ENCODE results near the gene WDR74.
"Not testable (repeated sequence)": the region's sequence is repeated elsewhere in the genome, so short reads cannot be mapped to it uniquely, and the experiment has no call there.

The WDR74 gene

DNA sequence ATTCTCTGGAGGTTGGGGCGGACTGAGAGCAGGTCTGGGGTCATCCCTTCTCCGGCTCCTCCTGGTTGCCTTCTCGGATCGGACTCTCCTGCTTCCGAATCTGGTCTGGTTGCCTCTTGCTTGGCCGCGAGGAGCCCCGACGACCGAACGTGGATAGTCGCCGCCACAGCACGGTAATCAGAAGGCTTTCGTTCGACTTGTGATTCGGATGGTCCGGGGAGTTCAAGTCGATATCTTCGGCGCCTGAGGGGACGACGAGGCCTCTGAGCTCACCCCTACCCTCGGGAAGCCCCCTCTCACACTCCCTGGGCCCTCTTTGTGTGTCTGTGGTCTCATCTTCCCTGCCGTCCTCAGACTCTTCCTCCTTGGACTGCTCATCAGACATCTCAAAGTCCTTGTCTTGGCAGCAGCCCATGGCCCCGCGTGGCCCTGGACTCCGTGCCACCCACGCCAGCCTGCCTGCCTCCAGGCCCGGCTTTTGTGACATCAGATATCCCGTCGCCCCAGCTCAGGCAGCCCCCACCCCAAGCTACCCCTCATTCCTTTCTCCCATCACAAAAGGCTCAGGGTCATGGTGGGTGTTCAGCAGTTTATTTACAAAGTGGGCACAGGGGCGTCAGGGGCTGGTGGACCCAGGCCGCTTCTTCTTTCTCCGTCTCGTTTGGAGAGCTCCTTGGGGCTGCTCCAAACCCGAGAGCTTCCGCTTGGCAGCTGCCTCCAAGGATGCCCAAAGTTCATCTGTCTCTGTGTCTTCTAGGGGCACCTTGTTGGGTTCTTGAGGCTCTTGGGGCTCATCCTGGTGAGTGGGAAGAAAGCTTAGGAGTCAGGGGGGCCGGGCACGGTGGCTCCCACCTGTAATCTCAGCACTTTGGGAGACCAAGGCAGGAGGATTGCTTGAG is 6.8 kb downstream of the WDR74 start, which contains the start of gene TEX54:
Gene TEX54, minus strand, starts transcription at position 506 of the 899 bp plus-strand sequence.
- Histone ChIP-seq H3K27ac (ENCODE audit: low read depth, low read length) (peak within 1 kb of the TSS; percentile 94), H3K4me3 (ENCODE audit: low read depth, low read length) (peak within 1 kb of the TSS; percentile 87), H3K27me3 (ENCODE audit: control insufficient read depth, insufficient read depth, low read length) (no peaks in the 10 kb centered on the region), H3K4me1 (ENCODE audit: control insufficient read depth, insufficient read depth, low read length) (peaks cover 3% of the 10 kb centered on the region; the same call in 1 of the 2 replicates), H3K36me3 (ENCODE audit: control insufficient read depth, insufficient read depth, low read length) (peaks cover 59% of the 10 kb centered on the region), H3K9ac (ENCODE audit: low read depth, low read length) (peak within 1 kb of the TSS; percentile 92), H3K9me3 (ENCODE audit: control insufficient read depth, insufficient read depth, low read length) (no peaks in the 10 kb centered on the region)

DNA sequence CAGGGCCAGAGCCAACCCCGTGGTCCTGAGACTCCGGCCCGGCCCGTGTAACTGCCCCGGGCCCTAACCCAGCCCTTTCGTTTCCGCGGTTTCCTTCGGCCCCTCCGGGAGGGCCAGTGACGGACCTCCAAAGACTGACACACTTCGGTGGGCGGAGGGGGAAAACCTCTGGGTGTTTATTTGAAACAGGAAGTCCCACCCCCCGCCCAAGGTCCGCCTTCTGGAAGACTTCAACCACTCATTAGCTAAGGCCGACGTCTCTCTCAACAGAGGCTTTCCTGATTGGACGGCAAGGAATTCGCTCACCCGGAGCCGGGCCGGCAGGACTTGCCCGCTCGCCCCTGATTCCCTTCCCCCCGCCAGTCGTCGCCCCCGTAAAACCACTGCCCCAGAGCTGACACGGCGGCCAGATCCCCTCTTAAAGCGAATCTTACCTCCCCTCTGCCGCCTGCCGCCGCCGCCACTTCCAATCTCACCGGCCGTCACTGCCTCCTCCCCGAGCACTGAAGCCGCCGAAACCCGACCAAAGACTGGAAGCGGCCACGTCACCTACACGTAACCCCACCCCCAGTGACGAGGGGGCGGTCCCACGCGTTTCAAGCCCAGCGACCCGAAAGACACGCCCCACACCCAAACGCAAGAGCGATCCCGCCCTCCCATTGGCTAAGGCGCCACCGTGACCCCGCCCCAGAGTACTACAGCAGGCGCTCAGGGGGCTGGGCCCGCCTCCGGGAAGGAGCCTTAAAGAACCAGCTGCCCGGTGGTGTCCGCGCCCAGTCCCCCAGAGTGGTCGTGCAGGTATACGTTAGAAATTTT is 7.7 kb downstream of the WDR74 start, which contains the start of gene STX5:
Gene STX5, minus strand, starts transcription at position 532 of the 816 bp plus-strand sequence. CDS start 808 bp downstream, outside the sequence.
- H3K4me1 ChIP-seq (ENCODE audit: control insufficient read depth, insufficient read depth, low read length), result peaks cover 3% of the 10 kb centered on the region; the same call in 1 of the 2 replicates
- H3K36me3 ChIP-seq (ENCODE audit: control insufficient read depth, insufficient read depth, low read length), result peaks cover 62% of the 10 kb centered on the region
- peak within 1 kb of the TSS; percentile 92 for H3K9ac ChIP-seq (ENCODE audit: low read depth, low read length)

GRCh38 chr11:62830904-62831519 is 8.4 kb downstream of the WDR74 start:
- Histone ChIP-seq H3K9me3 (ENCODE audit: control insufficient read depth, insufficient read depth, low read length) (no peaks in the 10 kb centered on the region), H3K9ac (ENCODE audit: low read depth, low read length) (peak overlapping the region; percentile 56; the same call in 1 of the 2 replicates), H3K4me1 (ENCODE audit: control insufficient read depth, insufficient read depth, low read length) (peaks cover 3% of the 10 kb centered on the region; the same call in 1 of the 2 replicates), H3K27ac (ENCODE audit: low read depth, low read length) (peak overlapping the region; percentile 94), H3K27me3 (ENCODE audit: control insufficient read depth, insufficient read depth, low read length) (no peaks in the 10 kb centered on the region), H3K36me3 (ENCODE audit: control insufficient read depth, insufficient read depth, low read length) (peaks cover 57% of the 10 kb centered on the region), H3K4me3 (ENCODE audit: low read depth, low read length) (peak overlapping the region; percentile 87)

More for the DNA sequence above, 7.7 kb downstream of the WDR74 start, which contains the start of gene STX5:
- H3K27ac ChIP-seq (ENCODE audit: low read depth, low read length), result peak within 1 kb of the TSS; percentile 94
- H3K4me3 ChIP-seq (ENCODE audit: low read depth, low read length), result peak within 1 kb of the TSS; percentile 87
- no peaks in the 10 kb centered on the region for H3K9me3 ChIP-seq (ENCODE audit: control insufficient read depth, insufficient read depth, low read length)
- H3K27me3 ChIP-seq (ENCODE audit: control insufficient read depth, insufficient read depth, low read length), result no peaks in the 10 kb centered on the region

DNA sequence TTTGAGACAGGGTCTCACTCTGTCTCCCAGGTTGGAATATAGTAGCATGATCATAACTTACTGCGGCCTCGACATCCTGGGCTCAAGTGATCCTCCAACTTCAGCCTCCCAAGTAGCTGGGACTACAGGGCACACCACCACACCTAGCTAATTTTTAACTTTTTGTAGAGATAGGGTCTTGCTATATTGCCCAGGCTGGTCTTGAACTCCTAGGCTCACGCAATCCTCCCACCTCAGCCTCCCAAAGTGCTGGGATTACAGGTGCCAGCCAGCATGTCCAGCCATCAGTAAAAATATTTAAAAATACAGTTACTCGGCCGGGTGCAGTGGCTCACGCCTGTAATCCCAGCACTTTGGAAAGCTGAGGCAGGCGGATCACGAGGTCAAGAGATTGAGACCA is 11.3 kb downstream of the WDR74 start:
- not testable (repeated sequence) for H3K4me1 ChIP-seq (ENCODE audit: control insufficient read depth, insufficient read depth, low read length); H3K27me3 ChIP-seq (ENCODE audit: control insufficient read depth, insufficient read depth, low read length); H3K4me3 ChIP-seq (ENCODE audit: low read depth, low read length); H3K9ac ChIP-seq (ENCODE audit: low read depth, low read length); H3K27ac ChIP-seq (ENCODE audit: low read depth, low read length); H3K9me3 ChIP-seq (ENCODE audit: control insufficient read depth, insufficient read depth, low read length)
- H3K36me3 ChIP-seq (ENCODE audit: control insufficient read depth, insufficient read depth, low read length), result peaks cover 57% of the 10 kb centered on the region

DNA sequence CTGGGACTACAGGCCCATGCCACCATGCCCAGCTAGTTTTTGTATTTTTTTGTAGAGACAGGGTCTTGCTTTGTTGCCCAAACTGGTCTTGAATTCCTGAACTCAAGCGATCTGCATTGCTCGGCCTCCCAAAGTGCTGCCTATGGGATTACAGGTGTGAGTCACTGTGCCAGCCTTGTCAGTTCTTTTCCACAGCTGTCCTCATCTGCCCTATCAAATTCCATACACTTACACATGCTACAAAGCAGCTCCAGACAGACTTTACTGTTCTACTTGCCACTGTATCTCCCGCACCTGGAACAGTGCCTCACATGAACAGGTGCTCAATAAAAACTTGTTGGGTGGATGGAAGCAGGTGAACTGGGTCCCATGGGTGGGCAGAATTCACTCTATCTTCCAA is 15.7 kb downstream of the WDR74 start:
- H3K4me3 ChIP-seq (ENCODE audit: low read depth, low read length), result no peak overlapping the region
- no peak overlapping the region for H3K9ac ChIP-seq (ENCODE audit: low read depth, low read length)
- peaks cover 75% of the 10 kb centered on the region for H3K36me3 ChIP-seq (ENCODE audit: control insufficient read depth, insufficient read depth, low read length)
- H3K27ac ChIP-seq (ENCODE audit: low read depth, low read length), result no peak overlapping the region
- no peaks in the 10 kb centered on the region for H3K4me1 ChIP-seq (ENCODE audit: control insufficient read depth, insufficient read depth, low read length)
- no peaks in the 10 kb centered on the region for H3K27me3 ChIP-seq (ENCODE audit: control insufficient read depth, insufficient read depth, low read length)
- H3K9me3 ChIP-seq (ENCODE audit: control insufficient read depth, insufficient read depth, low read length), result no peaks in the 10 kb centered on the region

- Histone ChIP-seq H3K4me3 (ENCODE audit: low read depth, low read length) (no peak overlapping the region), H3K9me3 (ENCODE audit: control insufficient read depth, insufficient read depth, low read length) (no peaks in the 10 kb centered on the region), H3K36me3 (ENCODE audit: control insufficient read depth, insufficient read depth, low read length) (peaks cover 35% of the 10 kb centered on the region), H3K9ac (ENCODE audit: low read depth, low read length) (no peak overlapping the region), H3K27me3 (ENCODE audit: control insufficient read depth, insufficient read depth, low read length) (no peaks in the 10 kb centered on the region), H3K27ac (ENCODE audit: low read depth, low read length) (no peak overlapping the region), H3K4me1 (ENCODE audit: control insufficient read depth, insufficient read depth, low read length) (no peaks in the 10 kb centered on the region)
Observed at GRCh38 chr11:62817129-62817528, 22.3 kb downstream of the WDR74 start.

- H3K27ac ChIP-seq (ENCODE audit: low read depth, low read length), result no peak overlapping the region
- H3K9me3 ChIP-seq (ENCODE audit: control insufficient read depth, insufficient read depth, low read length), result no peaks in the 10 kb centered on the region
- no peak overlapping the region for H3K4me3 ChIP-seq (ENCODE audit: low read depth, low read length)
- H3K27me3 ChIP-seq (ENCODE audit: control insufficient read depth, insufficient read depth, low read length), result no peaks in the 10 kb centered on the region
- peaks cover 29% of the 10 kb centered on the region for H3K36me3 ChIP-seq (ENCODE audit: control insufficient read depth, insufficient read depth, low read length)
- no peaks in the 10 kb centered on the region for H3K4me1 ChIP-seq (ENCODE audit: control insufficient read depth, insufficient read depth, low read length)
- no peak overlapping the region for H3K9ac ChIP-seq (ENCODE audit: low read depth, low read length)
Observed at GRCh38 chr11:62816557-62816956, 22.8 kb downstream of the WDR74 start.

- no peaks in the 10 kb centered on the region for H3K4me1 ChIP-seq (ENCODE audit: control insufficient read depth, insufficient read depth, low read length)
- H3K27ac ChIP-seq (ENCODE audit: low read depth, low read length), result no peak overlapping the region
Observed at GRCh38 chr11:62811659-62812058, 27.7 kb downstream of the WDR74 start.

DNA sequence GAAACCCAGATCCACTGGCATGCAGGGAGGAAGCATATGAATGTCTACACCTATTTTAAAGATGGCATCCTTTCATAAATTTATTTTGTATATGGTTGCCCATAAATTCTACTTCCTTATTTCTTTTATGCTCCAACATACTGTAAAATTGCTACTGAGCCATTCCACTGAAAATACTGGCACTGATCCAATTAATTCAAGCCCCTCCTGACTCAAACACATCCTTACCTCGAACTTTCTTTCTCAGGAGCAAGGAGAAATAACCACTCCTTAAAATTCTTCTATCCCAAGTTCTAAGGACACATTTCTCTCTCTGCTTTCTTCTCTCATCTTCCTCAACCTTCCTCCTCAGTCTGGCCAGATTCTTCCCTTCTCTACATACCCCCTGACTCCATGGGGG is 28.6 kb downstream of the WDR74 start:
- H3K9me3 ChIP-seq (ENCODE audit: control insufficient read depth, insufficient read depth, low read length), result no peaks in the 10 kb centered on the region
- no peaks in the 10 kb centered on the region for H3K4me1 ChIP-seq (ENCODE audit: control insufficient read depth, insufficient read depth, low read length)
- no peak overlapping the region for H3K4me3 ChIP-seq (ENCODE audit: low read depth, low read length)
- no peak overlapping the region for H3K9ac ChIP-seq (ENCODE audit: low read depth, low read length)
- peaks cover 1% of the 10 kb centered on the region for H3K36me3 ChIP-seq (ENCODE audit: control insufficient read depth, insufficient read depth, low read length)
- H3K27me3 ChIP-seq (ENCODE audit: control insufficient read depth, insufficient read depth, low read length), result no peaks in the 10 kb centered on the region
- no peak overlapping the region for H3K27ac ChIP-seq (ENCODE audit: low read depth, low read length)

More at GRCh38 chr11:62811659-62812058, 27.7 kb downstream of the WDR74 start:
- Histone ChIP-seq H3K36me3 (ENCODE audit: control insufficient read depth, insufficient read depth, low read length) (peaks cover 6% of the 10 kb centered on the region), H3K27me3 (ENCODE audit: control insufficient read depth, insufficient read depth, low read length) (no peaks in the 10 kb centered on the region), H3K9me3 (ENCODE audit: control insufficient read depth, insufficient read depth, low read length) (no peaks in the 10 kb centered on the region), H3K4me3 (ENCODE audit: low read depth, low read length) (no peak overlapping the region), H3K9ac (ENCODE audit: low read depth, low read length) (no peak overlapping the region)

DNA sequence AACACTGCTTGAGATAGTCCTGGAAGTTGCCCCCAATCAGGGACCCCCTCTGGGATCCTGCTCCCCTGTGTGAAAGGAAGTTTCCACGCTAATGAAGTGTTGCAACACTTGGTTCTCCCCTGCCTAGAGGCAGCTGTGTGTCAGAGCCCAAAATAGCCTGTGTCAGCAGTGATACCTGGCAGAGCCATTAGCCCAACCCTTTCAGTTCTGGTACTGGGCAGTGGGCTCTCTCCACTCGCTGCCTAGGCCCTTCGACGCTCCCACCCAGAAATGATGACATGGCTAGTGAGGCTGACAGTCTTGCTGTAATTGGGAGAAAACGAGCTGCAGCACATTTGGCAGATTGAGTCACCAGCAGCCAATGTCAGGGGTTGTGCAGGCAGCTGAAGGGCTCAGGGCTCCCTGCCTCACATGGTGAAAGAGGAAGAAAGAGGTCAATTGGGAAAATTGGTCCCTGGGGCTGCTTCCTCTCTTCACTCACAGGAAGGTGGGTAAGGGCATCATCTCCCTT is 32.7 kb downstream of the WDR74 start:
- H3K9ac ChIP-seq (ENCODE audit: low read depth, low read length), result no peak overlapping the region
- 0 out of 2 replicates have a peak, but pooled peaks cover 6% of the 10 kb centered on the region for H3K4me1 ChIP-seq (ENCODE audit: control insufficient read depth, insufficient read depth, low read length)
- no peak overlapping the region for H3K4me3 ChIP-seq (ENCODE audit: low read depth, low read length)
- H3K27me3 ChIP-seq (ENCODE audit: control insufficient read depth, insufficient read depth, low read length), result no peaks in the 10 kb centered on the region
- H3K27ac ChIP-seq (ENCODE audit: low read depth, low read length), result peak overlapping the region; percentile 85
- H3K9me3 ChIP-seq (ENCODE audit: control insufficient read depth, insufficient read depth, low read length), result no peaks in the 10 kb centered on the region
- H3K36me3 ChIP-seq (ENCODE audit: control insufficient read depth, insufficient read depth, low read length), result peaks cover 18% of the 10 kb centered on the region
